Osteocyte (in vitro differentiated cells): ENCODE measurements around the gene PIGS. TPM values are rescaled to one million over a fixed set of nuclear protein-coding genes. Genes with fewer than 3 reads are reported as not detected.

Experiments used
- DNase-seq: peaks from one replicate; pipeline ENCODE4 v3.0.0; 2021; ENCODE audit warnings: mixed read lengths; ENCODE audit not compliant: unreplicated experiment; ENCODE audit errors: extremely low spot score
- H3K27ac Mint-ChIP-seq: one replicate; pipeline ENCODE4 v1.8.0; 2021; ENCODE audit warnings: mild to moderate bottlenecking, mixed read lengths; ENCODE audit not compliant: unreplicated experiment
- H3K27me3 Mint-ChIP-seq: one replicate; pipeline ENCODE4 v1.8.0; 2021; ENCODE audit warnings: mixed read lengths; ENCODE audit not compliant: unreplicated experiment
- H3K36me3 Mint-ChIP-seq: one replicate; pipeline ENCODE4 v1.8.0; 2021; ENCODE audit warnings: mixed read lengths; ENCODE audit not compliant: unreplicated experiment
- H3K4me1 Mint-ChIP-seq: one replicate; pipeline ENCODE4 v1.8.0; 2021; ENCODE audit warnings: mixed read lengths; ENCODE audit not compliant: unreplicated experiment
- H3K4me3 Mint-ChIP-seq: one replicate; pipeline ENCODE4 v1.8.0; 2021; ENCODE audit warnings: mild to moderate bottlenecking, moderate library complexity, mixed read lengths; ENCODE audit not compliant: unreplicated experiment
- H3K9me3 Mint-ChIP-seq: one replicate; pipeline ENCODE4 v1.8.0; 2021; ENCODE audit warnings: mixed read lengths; ENCODE audit not compliant: unreplicated experiment
- total RNA-seq: library from RNA; stranded (reverse); gene quantifications from 2 replicates; pipeline ENCODE4 v1.2.1, GENCODE V29; 2021
- TF ChIP-seq, protein P1 (sequence below): fragments of 200-600 bp; sonication (generic); IDR thresholded peaks from 2 replicates; pipeline ENCODE4 v1.5.0; 2021; ENCODE audit warnings: antibody characterized with exemption, mild to moderate bottlenecking, moderate library complexity

The PIGS gene
- total RNA-seq, 1 donor from 2014 or later = 80.0 TPM

DNA sequence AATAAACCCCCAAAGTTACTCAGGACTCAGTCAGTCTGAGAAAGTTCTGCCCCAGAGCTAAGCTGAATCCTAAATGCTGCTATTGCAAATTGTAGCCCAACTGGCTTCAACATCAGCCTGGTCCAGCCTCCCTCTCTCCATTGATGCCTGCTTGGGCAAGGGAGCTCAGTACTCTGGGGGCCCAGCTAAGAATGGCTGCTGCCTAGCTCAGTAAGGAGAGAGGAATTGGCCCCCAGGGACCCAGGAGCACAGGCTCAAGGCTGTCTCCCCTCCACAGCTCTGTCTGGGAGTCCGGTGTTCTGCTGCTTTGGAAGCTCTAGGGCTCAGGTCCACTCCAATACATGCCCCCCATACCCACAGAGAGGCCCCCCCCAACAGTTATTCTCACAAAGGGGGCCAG lies 20.5 kb downstream of the PIGS start:
- H3K27ac Mint-ChIP-seq = no peak overlapping the region
- no peak for DNase-seq
- no peak overlapping the region for H3K4me3 Mint-ChIP-seq
- peaks cover 13% of the 10 kb centered on the region for H3K36me3 Mint-ChIP-seq
- H3K4me1 Mint-ChIP-seq = peaks cover 21% of the 10 kb centered on the region
- no peaks in the 10 kb centered on the region for H3K9me3 Mint-ChIP-seq
- TF ChIP-seq, protein P1, sequence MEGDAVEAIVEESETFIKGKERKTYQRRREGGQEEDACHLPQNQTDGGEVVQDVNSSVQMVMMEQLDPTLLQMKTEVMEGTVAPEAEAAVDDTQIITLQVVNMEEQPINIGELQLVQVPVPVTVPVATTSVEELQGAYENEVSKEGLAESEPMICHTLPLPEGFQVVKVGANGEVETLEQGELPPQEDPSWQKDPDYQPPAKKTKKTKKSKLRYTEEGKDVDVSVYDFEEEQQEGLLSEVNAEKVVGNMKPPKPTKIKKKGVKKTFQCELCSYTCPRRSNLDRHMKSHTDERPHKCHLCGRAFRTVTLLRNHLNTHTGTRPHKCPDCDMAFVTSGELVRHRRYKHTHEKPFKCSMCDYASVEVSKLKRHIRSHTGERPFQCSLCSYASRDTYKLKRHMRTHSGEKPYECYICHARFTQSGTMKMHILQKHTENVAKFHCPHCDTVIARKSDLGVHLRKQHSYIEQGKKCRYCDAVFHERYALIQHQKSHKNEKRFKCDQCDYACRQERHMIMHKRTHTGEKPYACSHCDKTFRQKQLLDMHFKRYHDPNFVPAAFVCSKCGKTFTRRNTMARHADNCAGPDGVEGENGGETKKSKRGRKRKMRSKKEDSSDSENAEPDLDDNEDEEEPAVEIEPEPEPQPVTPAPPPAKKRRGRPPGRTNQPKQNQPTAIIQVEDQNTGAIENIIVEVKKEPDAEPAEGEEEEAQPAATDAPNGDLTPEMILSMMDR = no peak
- no peaks in the 10 kb centered on the region for H3K27me3 Mint-ChIP-seq

DNA sequence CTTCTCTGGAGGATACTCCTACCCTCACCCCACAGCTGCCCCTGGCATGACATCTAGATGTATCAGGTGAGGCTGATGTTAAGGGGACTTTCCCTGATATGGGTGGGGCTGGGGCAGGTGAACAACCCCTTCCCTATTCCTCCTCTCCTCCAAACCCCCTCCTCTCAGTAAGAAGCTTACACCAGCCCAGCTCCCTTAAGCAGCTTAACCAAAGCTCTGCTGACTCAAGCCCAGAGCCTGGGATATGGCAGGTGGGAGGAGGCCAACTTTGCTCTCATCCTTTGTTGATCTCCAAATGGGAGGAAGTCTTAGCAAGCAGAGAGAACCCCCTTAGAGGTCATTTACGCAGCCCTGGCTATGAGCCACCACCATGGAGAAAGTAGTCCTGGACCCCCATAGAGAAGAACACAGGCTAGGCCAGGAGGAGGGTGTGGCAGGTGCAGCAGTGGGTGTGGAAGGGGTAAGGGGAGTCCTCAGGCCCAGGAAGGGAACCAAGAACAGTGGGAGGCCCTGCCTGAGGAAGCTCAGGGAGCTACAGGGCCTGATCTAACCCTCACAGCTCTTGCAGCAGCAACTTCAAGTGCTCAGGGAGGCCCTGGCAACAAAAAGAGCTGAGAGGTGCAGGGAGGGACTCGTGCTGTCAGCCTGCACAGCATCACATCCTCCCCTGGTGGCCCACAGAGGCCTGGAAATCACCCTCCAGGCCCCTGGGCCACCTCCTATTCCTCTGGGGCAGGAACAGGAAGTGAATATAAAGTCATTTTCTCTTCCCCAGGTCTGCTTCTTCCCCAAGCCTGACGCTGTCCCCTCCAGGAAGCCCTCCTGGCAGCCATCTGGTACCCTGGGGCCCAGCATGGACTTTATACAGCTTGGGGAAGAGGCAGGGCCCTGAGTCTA lies 21.8 kb downstream of the PIGS start:
- Mint-ChIP-seq H3K4me1 (peaks cover 21% of the 10 kb centered on the region), H3K4me3 (no peak overlapping the region), H3K27me3 (no peaks in the 10 kb centered on the region), H3K27ac (no peak overlapping the region), H3K36me3 (peaks cover 9% of the 10 kb centered on the region), H3K9me3 (no peaks in the 10 kb centered on the region)
- no peak for DNase-seq
- TF ChIP-seq, protein P1 = no peak

DNA sequence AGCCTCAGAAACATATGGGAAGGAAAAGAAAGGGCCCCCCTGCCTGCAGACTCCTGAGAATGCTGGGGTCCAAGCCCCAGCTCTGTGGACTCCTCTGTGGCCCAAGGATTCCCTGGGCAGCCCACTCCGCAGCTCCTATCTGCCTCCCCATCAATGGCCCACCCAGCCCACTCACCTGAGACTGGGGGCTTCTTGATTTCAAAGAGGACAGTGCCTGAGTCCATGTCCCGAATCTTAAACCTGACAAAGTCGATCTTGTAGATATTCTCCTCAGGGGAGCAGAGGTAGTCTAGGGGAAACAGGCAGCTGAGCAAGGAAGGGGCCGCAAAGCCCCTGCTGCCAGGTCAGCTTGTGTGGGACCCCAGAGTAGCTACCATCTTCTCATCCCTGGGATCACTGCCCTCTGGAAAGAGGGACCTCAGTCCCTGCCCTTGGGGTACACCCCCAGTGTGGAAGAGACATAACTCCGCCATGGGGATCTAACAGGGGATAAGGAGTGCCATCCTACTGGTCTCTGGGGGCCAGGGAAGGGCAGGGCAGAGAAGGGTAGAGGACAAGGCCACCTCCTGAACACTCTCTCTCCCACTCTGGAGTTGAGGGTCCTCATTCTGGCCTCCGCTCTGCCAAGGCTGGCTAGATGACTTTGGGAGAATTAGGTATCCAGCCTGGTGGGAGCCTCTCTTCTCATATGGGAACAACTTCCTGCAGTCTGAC lies 22.8 kb downstream of the PIGS start:
- Mint-ChIP-seq H3K36me3 (peaks cover under 1% of the 10 kb centered on the region), H3K4me3 (no peak overlapping the region), H3K27ac (no peak overlapping the region), H3K4me1 (peaks cover 21% of the 10 kb centered on the region), H3K27me3 (no peaks in the 10 kb centered on the region), H3K9me3 (no peaks in the 10 kb centered on the region)
- no peak for DNase-seq
- TF ChIP-seq, protein P1 = peak; percentile 3

DNA sequence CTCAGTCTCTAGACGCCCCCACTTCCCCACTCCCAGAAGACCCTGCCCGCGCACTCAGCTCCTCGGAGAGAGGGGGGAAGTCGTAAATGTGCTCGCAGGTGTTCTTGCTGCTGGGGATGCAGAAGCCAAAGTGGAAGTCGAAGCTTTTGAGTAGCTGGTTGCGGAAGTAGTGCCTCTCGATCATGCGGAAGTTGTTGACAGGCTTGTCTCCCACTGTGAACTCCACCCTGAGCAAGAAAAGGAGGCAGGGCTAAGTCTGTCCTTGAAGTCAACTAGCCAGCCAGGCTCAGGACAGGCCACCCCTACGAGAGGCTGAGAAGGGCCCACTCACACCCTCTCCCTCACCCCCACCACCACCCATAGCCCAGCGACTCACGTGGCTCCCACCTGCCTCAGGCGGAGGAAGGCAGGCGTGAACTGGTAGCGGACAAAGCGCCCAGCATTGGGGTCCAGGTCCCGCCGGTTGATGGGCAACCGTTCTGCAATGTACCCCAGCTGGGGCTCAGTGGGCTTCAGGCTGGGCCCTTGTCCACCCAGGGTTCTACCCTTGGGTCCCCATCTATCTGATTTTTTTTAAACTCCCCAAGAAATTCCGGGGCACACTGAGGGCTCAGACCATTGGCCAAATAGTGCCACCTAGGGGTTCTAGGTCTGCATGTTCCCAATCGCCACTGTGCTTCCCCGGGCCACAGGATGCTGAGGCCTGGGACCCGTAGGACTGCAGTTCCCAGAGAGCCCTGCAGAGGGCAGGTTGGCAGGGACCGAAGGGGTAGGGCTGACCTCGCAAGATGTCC lies 23.5 kb downstream of the PIGS start:
- TF ChIP-seq, protein P1 = peak; percentile 80
- peak; percentile 92 for DNase-seq
- no peaks in the 10 kb centered on the region for H3K9me3 Mint-ChIP-seq
- no peak overlapping the region for H3K27ac Mint-ChIP-seq
- H3K36me3 Mint-ChIP-seq = no peaks in the 10 kb centered on the region
- H3K27me3 Mint-ChIP-seq = no peaks in the 10 kb centered on the region
- peaks cover 20% of the 10 kb centered on the region for H3K4me1 Mint-ChIP-seq
- no peak overlapping the region for H3K4me3 Mint-ChIP-seq
